OCI-LY3 (cell line): ENCODE data around the gene ZNF296.

Experiments
- EZH2phosphoT487 ChIP-seq: fragments of 200-600 bp; shearing (Covaris generic); IDR thresholded peaks from 2 replicates; pipeline ENCODE4 v1.6.1; 2018; ENCODE audit warnings: antibody characterized with exemption, mixed run types, low read depth
- TF ChIP-seq, protein P1 (sequence below): fragments of 200-600, 300-600 bp; sonication (generic); IDR thresholded peaks from 2 replicates; pipeline ENCODE4 v1.5.1; 2014; ENCODE audit warnings: antibody characterized with exemption, low read length, low read depth

DNA sequence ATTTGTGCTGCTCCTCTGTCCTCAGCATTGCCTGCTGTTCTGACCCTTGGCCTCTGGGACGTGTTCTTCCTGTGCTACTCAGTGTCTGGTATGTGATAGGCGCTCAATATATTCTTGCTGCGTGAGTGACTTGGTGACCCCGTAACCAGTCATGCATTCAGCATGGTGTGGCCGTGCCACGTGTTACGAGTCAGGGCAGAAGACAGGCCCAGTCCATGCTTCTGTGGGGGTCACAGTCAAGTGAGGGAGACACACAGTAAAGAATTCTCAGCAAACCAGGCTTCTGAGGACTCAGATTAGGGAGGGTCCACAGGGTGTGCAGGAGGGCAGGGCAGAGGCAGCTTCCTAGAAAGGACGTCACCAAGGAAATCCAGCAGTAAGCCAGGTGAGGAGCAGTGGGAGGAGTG lies 24.6 kb upstream of the ZNF296 start:
- TF ChIP-seq, protein P1, sequence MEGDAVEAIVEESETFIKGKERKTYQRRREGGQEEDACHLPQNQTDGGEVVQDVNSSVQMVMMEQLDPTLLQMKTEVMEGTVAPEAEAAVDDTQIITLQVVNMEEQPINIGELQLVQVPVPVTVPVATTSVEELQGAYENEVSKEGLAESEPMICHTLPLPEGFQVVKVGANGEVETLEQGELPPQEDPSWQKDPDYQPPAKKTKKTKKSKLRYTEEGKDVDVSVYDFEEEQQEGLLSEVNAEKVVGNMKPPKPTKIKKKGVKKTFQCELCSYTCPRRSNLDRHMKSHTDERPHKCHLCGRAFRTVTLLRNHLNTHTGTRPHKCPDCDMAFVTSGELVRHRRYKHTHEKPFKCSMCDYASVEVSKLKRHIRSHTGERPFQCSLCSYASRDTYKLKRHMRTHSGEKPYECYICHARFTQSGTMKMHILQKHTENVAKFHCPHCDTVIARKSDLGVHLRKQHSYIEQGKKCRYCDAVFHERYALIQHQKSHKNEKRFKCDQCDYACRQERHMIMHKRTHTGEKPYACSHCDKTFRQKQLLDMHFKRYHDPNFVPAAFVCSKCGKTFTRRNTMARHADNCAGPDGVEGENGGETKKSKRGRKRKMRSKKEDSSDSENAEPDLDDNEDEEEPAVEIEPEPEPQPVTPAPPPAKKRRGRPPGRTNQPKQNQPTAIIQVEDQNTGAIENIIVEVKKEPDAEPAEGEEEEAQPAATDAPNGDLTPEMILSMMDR: no peak
- no peak for TF ChIP-seq EZH2phosphoT487
